Small intestine (tissue), 7 donors: Measurements from ENCODE around the gene AOAH. TPM values are rescaled to one million over a fixed set of nuclear protein-coding genes. Genes with fewer than 3 reads are reported as not detected.

Experiments used
- DNase-seq, 2 donors: peaks; one replicate each; pipeline versions ENCODE4 v3.0.0 to v3.0.0-alpha.2; 2013
- FAIRE-seq: peaks from 2 replicates; lab custom pipeline; 2012; peaks lifted over from hg19 to GRCh38; lab: Jason Lieb, UNC
- H3K27ac ChIP-seq, 3 donors: one replicate each; pipeline ENCODE4 v1.5.1; 2013; ENCODE audit warnings: low read length in 2 of 3, mild to moderate bottlenecking in 2 of 3, control low read depth in 1 of 3, inconsistent platforms in 1 of 3, low read depth in 1 of 3, moderate library complexity in 1 of 3
- H3K27me3 ChIP-seq, 3 donors: one replicate each; pipeline ENCODE4 v1.6.1; 2013; ENCODE audit warnings: low read length in 3 of 3, inconsistent platforms in 1 of 3; ENCODE audit not compliant: control insufficient read depth in 3 of 3, insufficient read depth in 3 of 3
- H3K36me3 ChIP-seq, 3 donors: one replicate each; pipeline ENCODE4 v1.6.1; 2013; ENCODE audit warnings: low read length in 3 of 3, inconsistent platforms in 1 of 3, low read depth in 1 of 3, mild to moderate bottlenecking in 1 of 3, moderate library complexity in 1 of 3; ENCODE audit not compliant: control insufficient read depth in 3 of 3, insufficient read depth in 2 of 3
- H3K4me1 ChIP-seq, 3 donors: one replicate each; pipeline ENCODE4 v1.6.1; 2013; ENCODE audit warnings: low read length in 2 of 3, inconsistent platforms in 1 of 3, low read depth in 1 of 3, mild to moderate bottlenecking in 1 of 3, moderate library complexity in 1 of 3; ENCODE audit not compliant: control insufficient read depth in 3 of 3, insufficient read depth in 2 of 3
- H3K4me3 ChIP-seq, 3 donors: one replicate each; pipeline ENCODE4 v1.5.1; 2013; ENCODE audit warnings: low read length in 3 of 3, control low read depth in 1 of 3, inconsistent platforms in 1 of 3, low read depth in 1 of 3, mild to moderate bottlenecking in 1 of 3, moderate library complexity in 1 of 3
- H3K9me3 ChIP-seq, 2 donors: one replicate each; pipeline ENCODE4 v1.6.1; 2013; ENCODE audit warnings: low read depth in 1 of 2, low read length in 1 of 2; ENCODE audit not compliant: control insufficient read depth in 2 of 2, insufficient read depth in 1 of 2
- WGBS, 3 donors: extraction: QIAGEN DNeasy Blood & Tissue Kit; methylation state at CpG; one replicate each; pipeline ENCODE4 v1.1.7; 2013; 5-methylcytosine and 5-hydroxymethylcytosine counted together
- polyA plus RNA-seq, 4 donors: library from polyadenylated mRNA; stranded (reverse) in 3 of 4; unstranded in 1 of 4; fragments of 200-250 nt in 3 of 4; fragments of 120-200 nt in 1 of 4; gene quantifications; one replicate each; pipeline versions ENCODE4 v1.2.1 to v1.2.3, GENCODE V29; 2013
- donor health status: healthy with polysubstance abuse.
- donor health status: control.
- donor health status: control.
- donor health status: Bipolar disorder and iron deficiency.
- donor health status: healthy.

Gene AOAH
- polyA plus RNA-seq, 4 donors, result 2.9 to 20.4 (median 8.4) TPM

- DNase-seq (no peak), FAIRE-seq (no peak)
- WGBS, 3 donors, result 80 to 82% (median 80%) methylated on average over 7 of the region's 7 CpGs
- Histone ChIP-seq H3K9me3 (no peaks in the 10 kb centered on the region), H3K36me3 (no peaks in the 10 kb centered on the region), H3K27ac (no peak overlapping the region), H3K4me1 (no peaks in the 10 kb centered on the region), H3K4me3 (no peak overlapping the region), H3K27me3 (no peaks in the 10 kb centered on the region)
These were observed 118.8 kb downstream of the AOAH start for GRCh38 chr7:36605261-36606051.

GRCh38 chr7:36604806-36605205, 119.5 kb downstream of the AOAH start:
- H3K27ac ChIP-seq, result no peak overlapping the region
- H3K9me3 ChIP-seq, result no peaks in the 10 kb centered on the region
- H3K36me3 ChIP-seq, result no peaks in the 10 kb centered on the region
- 63 to 71% (median 69%) methylated on average over 3 of the region's 3 CpGs for whole genome bisulfite sequencing, 3 donors
- DNase-seq, result peak; percentile 2 to 16
- H3K4me3 ChIP-seq, result no peak overlapping the region
- H3K27me3 ChIP-seq, result no peaks in the 10 kb centered on the region
- no peak for FAIRE-seq
- no peaks in the 10 kb centered on the region for H3K4me1 ChIP-seq

GRCh38 chr7:36602934-36603887, 121.1 kb downstream of the AOAH start:
- no peaks in the 10 kb centered on the region for H3K27me3 ChIP-seq
- FAIRE-seq (no peak), DNase-seq (no peak)
- 86 to 91% (median 86%) methylated on average over 7 of the region's 7 CpGs for WGBS, 3 donors
- H3K36me3 ChIP-seq, result no peaks in the 10 kb centered on the region
- no peak overlapping the region for H3K27ac ChIP-seq
- H3K4me3 ChIP-seq, result no peak overlapping the region
- no peaks in the 10 kb centered on the region for H3K9me3 ChIP-seq
- H3K4me1 ChIP-seq, result no peaks in the 10 kb centered on the region

GRCh38 chr7:36602511-36602910, 121.8 kb downstream of the AOAH start:
- Histone ChIP-seq H3K4me1 (no peaks in the 10 kb centered on the region), H3K36me3 (no peaks in the 10 kb centered on the region), H3K27me3 (no peaks in the 10 kb centered on the region), H3K4me3 (no peak overlapping the region), H3K27ac (no peak overlapping the region), H3K9me3 (no peaks in the 10 kb centered on the region)
- FAIRE-seq (no peak), DNase-seq (no peak)
- 63 to 88% (median 77%) methylated on average over 3 of the region's 3 CpGs for WGBS, 3 donors

GRCh38 chr7:36601601-36602000, 122.7 kb downstream of the AOAH start:
- no peak overlapping the region for H3K27ac ChIP-seq
- no peak for FAIRE-seq
- no peaks in the 10 kb centered on the region for H3K9me3 ChIP-seq
- no peaks in the 10 kb centered on the region for H3K36me3 ChIP-seq
- H3K4me3 ChIP-seq, result no peak overlapping the region
- H3K27me3 ChIP-seq, result no peaks in the 10 kb centered on the region
- WGBS, 3 donors, result 29 to 64% (median 50%) methylated on average over 3 of the region's 3 CpGs
- DNase-seq, result no peak
- H3K4me1 ChIP-seq, result no peaks in the 10 kb centered on the region

GRCh38 chr7:36600869-36601530, 123.3 kb downstream of the AOAH start:
- Histone ChIP-seq H3K9me3 (no peaks in the 10 kb centered on the region), H3K36me3 (no peaks in the 10 kb centered on the region), H3K4me3 (no peak overlapping the region), H3K4me1 (no peaks in the 10 kb centered on the region), H3K27ac (no peak overlapping the region), H3K27me3 (no peaks in the 10 kb centered on the region)
- FAIRE-seq (no peak), DNase-seq (peak in 1 of 2 donors; percentile 41)
- 60 to 67% (median 64%) methylated on average over 5 of the region's 5 CpGs for WGBS, 3 donors

GRCh38 chr7:36600314-36600682, 124.0 kb downstream of the AOAH start:
- Histone ChIP-seq H3K27ac (no peak overlapping the region), H3K4me1 (no peaks in the 10 kb centered on the region), H3K4me3 (no peak overlapping the region), H3K27me3 (no peaks in the 10 kb centered on the region), H3K9me3 (no peaks in the 10 kb centered on the region), H3K36me3 (no peaks in the 10 kb centered on the region)
- FAIRE-seq (no peak), DNase-seq (no peak)
- 93 to 95% (median 94%) methylated on average over 6 of the region's 6 CpGs for WGBS, 3 donors

GRCh38 chr7:36599645-36600313, 124.5 kb downstream of the AOAH start:
- FAIRE-seq, result no peak
- H3K4me3 ChIP-seq, result no peak overlapping the region
- no peaks in the 10 kb centered on the region for H3K27me3 ChIP-seq
- H3K4me1 ChIP-seq, result no peaks in the 10 kb centered on the region
- no peaks in the 10 kb centered on the region for H3K36me3 ChIP-seq
- DNase-seq, result no peak
- H3K27ac ChIP-seq, result no peak overlapping the region
- WGBS, 3 donors, result 93 to 94% (median 93%) methylated on average over 10 of the region's 10 CpGs
- H3K9me3 ChIP-seq, result no peaks in the 10 kb centered on the region
